HG02623 (cell line): ENCODE data around the gene PLEKHG4.

Experiments used
- ATAC-seq: cut with Tn5 transposase; IDR thresholded peaks from one replicate; pipeline ENCODE4 v1.9.1; 2021; ENCODE audit warnings: moderate library complexity; ENCODE audit not compliant: unreplicated experiment

The PLEKHG4 gene

GRCh38 chr16:67245674-67246080 is 33.7 kb upstream of the PLEKHG4 start:
- no peak for ATAC-seq

- ATAC-seq, result no peak
Measured at GRCh38 chr16:67246081-67246755, 33.1 kb upstream of the PLEKHG4 start.

- ATAC-seq, result no peak
Measured at GRCh38 chr16:67246756-67247191, 32.6 kb upstream of the PLEKHG4 start.

- peak; percentile 38 for ATAC-seq
Measured at GRCh38 chr16:67247192-67248072, 31.9 kb upstream of the PLEKHG4 start, which contains the start of gene FHOD1. Gene FHOD1, minus strand, starts transcription at chr16:67247481. Its CDS starts 71 bp downstream, at chr16:67247410.

GRCh38 chr16:67248073-67248400 is 31.3 kb upstream of the PLEKHG4 start:
- ATAC-seq, result no peak

GRCh38 chr16:67248401-67249177 is 30.7 kb upstream of the PLEKHG4 start, which contains the start of gene SLC9A5:
Gene SLC9A5, plus strand, starts transcription at chr16:67248979. Its CDS starts 36 bp downstream, at chr16:67249015.
- ATAC-seq, result no peak

GRCh38 chr16:67249178-67250044 is 29.9 kb upstream of the PLEKHG4 start:
- no peak for ATAC-seq

- ATAC-seq, result no peak
Measured at GRCh38 chr16:67250045-67250327, 29.3 kb upstream of the PLEKHG4 start.

GRCh38 chr16:67252609-67253497 is 26.5 kb upstream of the PLEKHG4 start:
- no peak for ATAC-seq

GRCh38 chr16:67254801-67255552 is 24.4 kb upstream of the PLEKHG4 start:
- ATAC-seq, result no peak

- ATAC-seq, result no peak
Measured at GRCh38 chr16:67255553-67256221, 23.6 kb upstream of the PLEKHG4 start.

GRCh38 chr16:67256701-67257230 is 22.6 kb upstream of the PLEKHG4 start:
- no peak for ATAC-seq

- no peak for ATAC-seq
Measured at GRCh38 chr16:67257486-67258160, 21.7 kb upstream of the PLEKHG4 start.

GRCh38 chr16:67258161-67258835 is 21.0 kb upstream of the PLEKHG4 start:
- no peak for ATAC-seq

- ATAC-seq, result no peak
Measured at GRCh38 chr16:67259705-67260104, 19.6 kb upstream of the PLEKHG4 start.

GRCh38 chr16:67260426-67261063 is 18.8 kb upstream of the PLEKHG4 start:
- ATAC-seq, result no peak
